H1 (cell line): Measurements from ENCODE around the gene GNAQ. TPM values are rescaled to one million over a fixed set of nuclear protein-coding genes. Genes with fewer than 3 reads are reported as not detected.

Experiments
- CTCF ChIA-PET: fragments of 300-600 bp; sonication (Branson Sonifier 250); formaldehyde crosslinking; loops from one replicate; lab custom pipeline; 2021; ENCODE audit not compliant: partially characterized antibody; lab: Charles Lee
- POLR2A ChIA-PET: fragments of 300-600 bp; sonication (Branson Sonifier 250); formaldehyde crosslinking; loops from one replicate; lab custom pipeline; 2021; ENCODE audit warnings: inconsistent platforms; ENCODE audit not compliant: partially characterized antibody; lab: Charles Lee
- DNase-seq, 2 experiments: peaks; one replicate each; pipeline versions ENCODE4 v3.0.0 to v3.0.0-alpha.2; 2010 to 2022; ENCODE audit warnings: low spot score in 2 of 2, low read depth in 1 of 2, mixed read lengths in 1 of 2
- FAIRE-seq: peaks from 2 replicates; lab custom pipeline; 2011; peaks lifted over from hg19 to GRCh38; lab: Jason Lieb, UNC
- H2AFZ ChIP-seq: 2 replicates; pipeline ENCODE4 v1.8.1; 2012; ENCODE audit warnings: low read length, inconsistent platforms
- H2AK5ac ChIP-seq: 2 replicates; pipeline ENCODE4 v1.6.1; 2013; ENCODE audit warnings: low read depth, low read length
- H2BK120ac ChIP-seq: replicated peaks from 2 replicates; pipeline ENCODE3; 2013; ENCODE audit warnings: low read depth, low read length, inconsistent platforms
- H2BK12ac ChIP-seq: 2 replicates; pipeline ENCODE4 v1.6.1; 2013; ENCODE audit warnings: low read depth, low read length
- H2BK15ac ChIP-seq: 2 replicates; pipeline ENCODE4 v1.6.1; 2013; ENCODE audit warnings: low read length
- H2BK20ac ChIP-seq: 2 replicates; pipeline ENCODE4 v1.6.1; 2013; ENCODE audit warnings: low read length
- H2BK5ac ChIP-seq: 2 replicates; pipeline ENCODE4 v1.6.1; 2013; ENCODE audit warnings: low read depth, low read length
- H3K14ac ChIP-seq: 2 replicates; pipeline ENCODE4 v1.6.1; 2013; ENCODE audit warnings: inconsistent platforms; ENCODE audit not compliant: insufficient read length
- H3K18ac ChIP-seq: 2 replicates; pipeline ENCODE4 v1.6.1; 2013; ENCODE audit warnings: low read length; ENCODE audit errors: extremely low read depth
- H3K23ac ChIP-seq: 2 replicates; pipeline ENCODE4 v1.6.1; 2013; ENCODE audit warnings: inconsistent platforms; ENCODE audit not compliant: insufficient read length
- H3K23me2 ChIP-seq: 2 replicates; pipeline ENCODE4 v1.6.1; 2013; ENCODE audit warnings: low read depth, low read length
- H3K27ac ChIP-seq: 2 replicates; pipeline ENCODE4 v1.6.1; 2011; ENCODE audit warnings: low read depth, low read length, inconsistent platforms
- H3K27me3 ChIP-seq, 4 experiments: replicated peaks in 1 of 4; 1 replicate in 1 of 4; 2 replicates in 3 of 4; pipeline versions ENCODE4 v1.6.1 to v1.8.1; 2011 to 2013; ENCODE audit warnings: low read length in 3 of 4, mild to moderate bottlenecking in 3 of 4, inconsistent platforms in 2 of 4, mixed read lengths in 2 of 4, moderate library complexity in 1 of 4; ENCODE audit not compliant: control insufficient read depth in 3 of 4, insufficient read depth in 3 of 4; ENCODE audit errors: extremely low read depth in 1 of 4
- H3K36me3 ChIP-seq, 4 experiments: 2 replicates each; pipeline versions ENCODE4 v1.6.1 to v1.8.1; 2011 to 2013; ENCODE audit warnings: mild to moderate bottlenecking in 4 of 4, low read length in 3 of 4, moderate library complexity in 2 of 4, control low read depth in 1 of 4, inconsistent platforms in 1 of 4; ENCODE audit not compliant: insufficient read depth in 4 of 4, control insufficient read depth in 2 of 4
- H3K4ac ChIP-seq: replicated peaks from 2 replicates; pipeline ENCODE3; 2013; ENCODE audit warnings: low read length, low read depth, mixed read lengths, inconsistent platforms; ENCODE audit not compliant: insufficient read length
- H3K4me1 ChIP-seq, 4 experiments: replicated peaks in 1 of 4; 1 replicate in 1 of 4; 2 replicates in 3 of 4; pipeline versions ENCODE4 v1.6.1 to v1.8.1; 2011 to 2013; ENCODE audit warnings: low read length in 3 of 4, inconsistent platforms in 2 of 4, mixed read lengths in 1 of 4; ENCODE audit not compliant: insufficient read depth in 4 of 4, control insufficient read depth in 3 of 4
- H3K4me2 ChIP-seq, 2 experiments: 2 replicates each; pipeline versions ENCODE4 v1.6.1 to v1.8.1; 2011 to 2013; ENCODE audit warnings: low read depth in 2 of 2, low read length in 2 of 2, control low read depth in 1 of 2, inconsistent platforms in 1 of 2, mild to moderate bottlenecking in 1 of 2; ENCODE audit not compliant: insufficient read depth in 1 of 2
- H3K4me3 ChIP-seq, 4 experiments: fragments of 200-600, 300-600 bp in 1 of 4; sonication (generic), shearing (Covaris generic), sonication (Bioruptor Twin) in 1 of 4; 2 replicates each; pipeline versions ENCODE4 v1.5.1 to v1.8.1; 2011 to 2016; ENCODE audit warnings: low read length in 4 of 4, low read depth in 3 of 4, control low read depth in 2 of 4, inconsistent platforms in 2 of 4, mild to moderate bottlenecking in 2 of 4, mixed read lengths in 1 of 4, moderate library complexity in 1 of 4; ENCODE audit not compliant: insufficient read depth in 2 of 4; ENCODE audit errors: extremely low read depth in 1 of 4
- H3K56ac ChIP-seq: replicated peaks from 2 replicates; pipeline ENCODE3; 2013; ENCODE audit warnings: low read depth, mild to moderate bottlenecking, mixed read lengths, low read length, inconsistent platforms; ENCODE audit not compliant: insufficient read length
- H3K79me1 ChIP-seq: 2 replicates; pipeline ENCODE4 v1.6.1; 2013; ENCODE audit warnings: low read depth, low read length, control low read depth
- H3K79me2 ChIP-seq, 2 experiments: 2 replicates each; pipeline versions ENCODE4 v1.6.1 to v1.8.1; 2012 to 2013; ENCODE audit warnings: low read length in 2 of 2, mild to moderate bottlenecking in 2 of 2, inconsistent platforms in 1 of 2; ENCODE audit not compliant: insufficient read depth in 2 of 2, control insufficient read depth in 1 of 2
- H3K9ac ChIP-seq, 4 experiments: replicated peaks in 1 of 4; 1 replicate in 1 of 4; 2 replicates in 3 of 4; pipeline versions ENCODE4 v1.6.1 to v1.8.1; 2011 to 2013; ENCODE audit warnings: low read depth in 3 of 4, low read length in 3 of 4, control low read depth in 2 of 4, mild to moderate bottlenecking in 2 of 4, moderate library complexity in 2 of 4, inconsistent platforms in 1 of 4; ENCODE audit errors: extremely low read depth in 1 of 4
- H3K9me3 ChIP-seq, 2 experiments: 2 replicates each; pipeline versions ENCODE4 v1.6.1 to v1.8.1; 2012 to 2013; ENCODE audit warnings: mild to moderate bottlenecking in 2 of 2, moderate library complexity in 2 of 2, control low read depth in 1 of 2, inconsistent platforms in 1 of 2, low read depth in 1 of 2, low read length in 1 of 2, mixed read lengths in 1 of 2; ENCODE audit not compliant: insufficient read depth in 2 of 2
- H4K20me1 ChIP-seq, 2 experiments: replicated peaks in 1 of 2; 2 replicates each; pipeline versions ENCODE3 to v1.8.1; 2011 to 2013; ENCODE audit warnings: inconsistent platforms in 2 of 2, low read length in 2 of 2, mild to moderate bottlenecking in 1 of 2; ENCODE audit not compliant: insufficient read depth in 2 of 2, control insufficient read depth in 1 of 2
- H4K5ac ChIP-seq: 2 replicates; pipeline ENCODE4 v1.6.1; 2013; ENCODE audit warnings: low read length, low read depth, mixed read lengths, inconsistent platforms; ENCODE audit not compliant: insufficient read length
- H4K8ac ChIP-seq: 2 replicates; pipeline ENCODE4 v1.8.0; 2013; ENCODE audit warnings: mild to moderate bottlenecking, moderate library complexity, low read length, inconsistent platforms; ENCODE audit not compliant: insufficient read depth; ENCODE audit errors: extremely low read depth
- H4K91ac ChIP-seq: replicated peaks from 2 replicates; pipeline ENCODE3; 2013; ENCODE audit warnings: low read length, mixed read lengths, inconsistent platforms; ENCODE audit not compliant: insufficient read length
- BCL11A ChIP-seq, 2 experiments: IDR thresholded peaks; one replicate each; pipeline ENCODE4 v1.6.1; 2011; ENCODE audit warnings: low read depth in 2 of 2, low read length in 2 of 2, mild to moderate bottlenecking in 2 of 2
- CEBPB ChIP-seq: IDR thresholded peaks from 2 replicates; pipeline ENCODE4 v1.6.1; 2012; ENCODE audit warnings: low read depth, low read length
- CTCF ChIP-seq, 3 experiments: IDR thresholded peaks; 1 replicate in 2 of 3; 2 replicates in 1 of 3; pipeline versions ENCODE4 v1.5.1 to v1.6.1; 2011; ENCODE audit warnings: low read length in 3 of 3, mild to moderate bottlenecking in 3 of 3, inconsistent platforms in 2 of 3, low read depth in 1 of 3, moderate library complexity in 1 of 3; ENCODE audit not compliant: insufficient read depth in 1 of 3; ENCODE audit errors: control extremely low read depth in 1 of 3
- HDAC2 ChIP-seq, 2 experiments: fragments of 300-600 bp in 1 of 2; sonication (generic) in 1 of 2; IDR thresholded peaks; 2 replicates each; pipeline ENCODE4 v1.6.1; 2011 to 2012; ENCODE audit warnings: low read depth in 2 of 2, low read length in 2 of 2, mild to moderate bottlenecking in 2 of 2, moderate library complexity in 2 of 2, borderline replicate concordance in 1 of 2, inconsistent platforms in 1 of 2
- POLR2A ChIP-seq, 2 experiments: IDR thresholded peaks; 1 replicate in 1 of 2; 2 replicates in 1 of 2; pipeline ENCODE4 v1.6.1; 2011; ENCODE audit warnings: low read depth in 2 of 2, low read length in 2 of 2, mild to moderate bottlenecking in 2 of 2; ENCODE audit errors: control extremely low read depth in 1 of 2
- POLR2AphosphoS5 ChIP-seq: IDR thresholded peaks from 2 replicates; pipeline ENCODE4 v1.6.1; 2011; ENCODE audit warnings: low read depth, low read length
- SRF ChIP-seq: IDR thresholded peaks from 2 replicates; pipeline ENCODE4 v1.6.1; 2011; ENCODE audit warnings: mild to moderate bottlenecking, low read depth, low read length, moderate library complexity
- TAF1 ChIP-seq: IDR thresholded peaks from 2 replicates; pipeline ENCODE4 v1.6.1; 2011; ENCODE audit warnings: mild to moderate bottlenecking, low read depth, low read length
- TAF7 ChIP-seq: optimal IDR thresholded peaks from 2 replicates; pipeline ENCODE3; 2011; ENCODE audit warnings: low read depth, mild to moderate bottlenecking, inconsistent platforms, low read length, moderate library complexity, borderline replicate concordance
- TBP ChIP-seq: IDR thresholded peaks from 2 replicates; pipeline ENCODE4 v1.6.1; 2011; ENCODE audit warnings: low read depth, low read length, improper control_type of control experiment
- TEAD4 ChIP-seq: IDR thresholded peaks from 2 replicates; pipeline ENCODE4 v1.6.1; 2012; ENCODE audit warnings: low read depth, low read length, inconsistent platforms, mixed read lengths
- WGBS, 2 experiments: shearing (Covaris generic) in 1 of 2; methylation state at CpG; one replicate each; pipeline versions ENCODE4 v1.1.6 to v1.1.7; 2013 to 2015; ENCODE audit warnings: low lambda C conversion rate in 2 of 2, mixed read lengths in 2 of 2, inconsistent platforms in 1 of 2, low coverage in 1 of 2, missing lambda C conversion rate in 1 of 2; ENCODE audit not compliant: insufficient replicate concordance in 2 of 2, insufficient coverage in 1 of 2, insufficient read length in 1 of 2; ENCODE audit errors: extremely low coverage in 1 of 2, missing lambda C conversion rate in 1 of 2; 5-methylcytosine and 5-hydroxymethylcytosine counted together
- polyA plus RNA-seq, 7 experiments: library from polyadenylated mRNA; depleted of rRNA in 3 of 7; stranded (reverse) in 5 of 7; unstranded in 2 of 7; fragments of >200 nt in 5 of 7; fragments of 200-250 nt in 2 of 7; gene quantifications; 1 replicate in 5 of 7; 2 replicates in 1 of 7; 4 replicates in 1 of 7; pipeline versions ENCODE4 v1.2.1 to v1.2.3, GENCODE V29; 2011 to 2013; ENCODE audit warnings: missing spikeins in 2 of 7, mixed read lengths in 2 of 7
- total RNA-seq: library from RNA; stranded (reverse); fragmentation: NEBNext Ultra II Directional; extraction: Animal tissue kit (Norgen Biotek cat#: 25700); gene quantifications from 2 replicates; pipeline ENCODE4 v1.2.1, GENCODE V29; 2021

Gene GNAQ
- total and polyA plus RNA-seq, 2 of the 8 experiments (the other 6 are each of a cell fraction or from before 2014, with no cell fraction given) = 22.8 to 63.8 TPM

DNA sequence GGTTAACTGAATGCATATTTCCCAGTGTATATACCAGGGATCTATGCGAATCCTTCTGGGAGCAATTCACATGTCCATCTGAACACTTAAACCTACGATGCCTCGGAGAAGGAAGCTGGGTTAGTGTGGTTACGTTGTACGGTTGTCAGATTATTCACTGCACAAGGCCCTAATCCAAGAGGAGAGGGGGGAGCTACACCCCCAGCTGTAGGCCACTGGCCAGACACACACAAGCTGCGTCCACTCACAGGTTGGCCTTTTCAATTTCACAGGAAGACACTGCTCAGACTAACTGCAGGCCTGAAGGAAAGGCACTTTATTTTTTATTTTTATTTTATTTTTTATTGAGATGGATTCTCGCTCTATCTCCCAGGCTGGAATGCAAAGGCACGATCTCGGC, 199.0 kb downstream of the GNAQ start:
- Histone ChIP-seq H3K14ac (no peak overlapping the region), H3K23me2 (no peaks in the 10 kb centered on the region), H2BK5ac (no peak overlapping the region), H4K5ac (no peak overlapping the region), H3K36me3 (no peaks in the 10 kb centered on the region), H3K9ac (no peak overlapping the region), H3K27me3 (no peaks in the 10 kb centered on the region), H2BK20ac (no peak overlapping the region), H3K4me1 (no peaks in the 10 kb centered on the region), H3K56ac (no peak overlapping the region), H2AK5ac (no peak overlapping the region), H2BK12ac (no peak overlapping the region), H3K4me2 (no peak overlapping the region), H3K9me3 (no peaks in the 10 kb centered on the region), H3K79me1 (peaks cover 2% of the 10 kb centered on the region; the same call in 1 of the 2 replicates), H3K4me3 (no peak overlapping the region), H3K27ac (no peak overlapping the region), H2BK120ac (no peak overlapping the region), H3K23ac (no peak overlapping the region), H4K91ac (no peak overlapping the region), H3K79me2 (no peaks in the 10 kb centered on the region), H2AFZ (no peak overlapping the region), H3K18ac (no peak overlapping the region), H3K4ac (no peak overlapping the region), H4K8ac (no peak overlapping the region), H2BK15ac (no peak overlapping the region), H4K20me1 (no peaks in the 10 kb centered on the region)
- 92% methylated on average over 9 of the region's 9 CpGs; no CpG with 5 or more reads in 1 of the 2 experiments for WGBS, 2 experiments
- CTCF ChIA-PET = interaction anchor here (0.9 kb wide), 1 partner anchor 15 kb away, joined by 3 read pairs; no protein-coding TSS in a partner anchor
- DNase-seq (no peak), FAIRE-seq (no peak)
- POLR2A ChIA-PET = interaction anchor here (1.2 kb wide), 1 partner anchor 9 kb away, joined by 3 read pairs; no protein-coding TSS in a partner anchor
- TF ChIP-seq BCL11A (IDR thresholded peaks at IDR 0.05; ENCODE audit: low read depth in 2 of 2, low read length in 2 of 2) (no peak), HDAC2 (IDR thresholded peaks at IDR 0.05; ENCODE audit: borderline replicate concordance in 1 of 2, low read depth in 2 of 2, low read length in 2 of 2) (no peak), TBP (no peak), TEAD4 (no peak), TAF1 (no peak), TAF7 (no peak), CTCF (IDR thresholded peaks at IDR 0.05; ENCODE audit: control extremely low read depth in 1 of 3, insufficient read depth in 1 of 3, low read depth in 1 of 3, low read length in 3 of 3) (no peak), SRF (no peak), CEBPB (no peak), POLR2A (IDR thresholded peaks at IDR 0.05; ENCODE audit: control extremely low read depth in 1 of 2, low read depth in 2 of 2, low read length in 2 of 2) (no peak), POLR2AphosphoS5 (no peak)
